ENCODE data around the gene LEF1. TPM values are rescaled to one million over a fixed set of nuclear protein-coding genes. Genes with fewer than 3 reads are reported as not detected.

Gene LEF1
- total and polyA plus RNA-seq, 2 donors (not counting 1 experiment from before 2014, with no cell fraction given) = 1.8 to 2.6 TPM

GRCh38 chr4:108146819-108147218, 21.9 kb downstream of the LEF1 start:
- H4K20me1 ChIP-seq (ENCODE audit: control insufficient read depth, extremely low read depth, insufficient read depth, low read length) = no peaks in the 10 kb centered on the region
- DNase-seq (ENCODE audit: low read depth in 2 of 2) = no peak
- no peak overlapping the region for H3K4me2 ChIP-seq (ENCODE audit: extremely low read depth, insufficient read depth, low read length)
- H3K36me3 ChIP-seq (ENCODE audit: control insufficient read depth, insufficient read depth, low read length) = no peaks in the 10 kb centered on the region
- no peak overlapping the region for H3K9ac ChIP-seq (ENCODE audit: insufficient read depth, low read length)
- no peaks in the 10 kb centered on the region for H3K9me3 ChIP-seq (ENCODE audit: control insufficient read depth, insufficient read depth, low read depth, low read length)
- H3K27me3 ChIP-seq (ENCODE audit: control insufficient read depth, insufficient read depth, low read length) = no peaks in the 10 kb centered on the region
- H3K27ac ChIP-seq (ENCODE audit: insufficient read depth, low read length) = no peak overlapping the region
- TF ChIP-seq, protein P1, sequence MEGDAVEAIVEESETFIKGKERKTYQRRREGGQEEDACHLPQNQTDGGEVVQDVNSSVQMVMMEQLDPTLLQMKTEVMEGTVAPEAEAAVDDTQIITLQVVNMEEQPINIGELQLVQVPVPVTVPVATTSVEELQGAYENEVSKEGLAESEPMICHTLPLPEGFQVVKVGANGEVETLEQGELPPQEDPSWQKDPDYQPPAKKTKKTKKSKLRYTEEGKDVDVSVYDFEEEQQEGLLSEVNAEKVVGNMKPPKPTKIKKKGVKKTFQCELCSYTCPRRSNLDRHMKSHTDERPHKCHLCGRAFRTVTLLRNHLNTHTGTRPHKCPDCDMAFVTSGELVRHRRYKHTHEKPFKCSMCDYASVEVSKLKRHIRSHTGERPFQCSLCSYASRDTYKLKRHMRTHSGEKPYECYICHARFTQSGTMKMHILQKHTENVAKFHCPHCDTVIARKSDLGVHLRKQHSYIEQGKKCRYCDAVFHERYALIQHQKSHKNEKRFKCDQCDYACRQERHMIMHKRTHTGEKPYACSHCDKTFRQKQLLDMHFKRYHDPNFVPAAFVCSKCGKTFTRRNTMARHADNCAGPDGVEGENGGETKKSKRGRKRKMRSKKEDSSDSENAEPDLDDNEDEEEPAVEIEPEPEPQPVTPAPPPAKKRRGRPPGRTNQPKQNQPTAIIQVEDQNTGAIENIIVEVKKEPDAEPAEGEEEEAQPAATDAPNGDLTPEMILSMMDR (conservative IDR thresholded peaks at IDR 0.05 in 1 of 2, IDR thresholded peaks at IDR 0.05 in 1 of 2; ENCODE audit: low read depth in 1 of 2, low read length in 2 of 2) = no peak
- no peak for TF ChIP-seq EZH2 (IDR thresholded peaks at IDR 0.05; ENCODE audit: low read length, missing control alignments)
- no peaks in the 10 kb centered on the region for H3K4me1 ChIP-seq (ENCODE audit: control insufficient read depth, extremely low read depth, insufficient read depth, low read length)
- no peak overlapping the region for H3K4me3 ChIP-seq (replicated peaks in 1 of 4; ENCODE audit: control extremely low read depth in 1 of 4, insufficient read depth in 1 of 4, low read depth in 3 of 4, low read length in 4 of 4)
- H3K79me2 ChIP-seq (ENCODE audit: control insufficient read depth, insufficient read depth, low read length) = no peaks in the 10 kb centered on the region
- no peak overlapping the region for H2AFZ ChIP-seq (ENCODE audit: low read length)

DNA sequence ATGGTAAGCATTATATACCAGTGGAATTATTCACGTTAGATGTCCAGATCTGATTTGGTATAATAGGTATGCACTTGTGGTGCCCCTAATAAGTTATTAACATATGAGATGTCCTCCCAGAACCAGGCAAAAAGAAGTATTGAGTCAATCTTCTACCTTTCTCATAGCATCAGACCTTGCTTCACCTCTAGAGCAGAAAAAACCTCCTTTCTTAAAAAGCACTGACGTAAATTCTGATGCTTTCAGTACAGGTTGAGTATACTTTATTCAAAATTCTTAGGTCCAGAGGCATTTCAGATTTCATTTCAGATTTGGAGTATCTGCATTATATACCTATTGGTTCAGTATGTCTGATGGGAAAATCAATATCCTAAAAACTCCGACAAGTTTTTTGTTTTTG, 22.4 kb downstream of the LEF1 start:
- no peaks in the 10 kb centered on the region for H4K20me1 ChIP-seq (ENCODE audit: control insufficient read depth, extremely low read depth, insufficient read depth, low read length)

DNA sequence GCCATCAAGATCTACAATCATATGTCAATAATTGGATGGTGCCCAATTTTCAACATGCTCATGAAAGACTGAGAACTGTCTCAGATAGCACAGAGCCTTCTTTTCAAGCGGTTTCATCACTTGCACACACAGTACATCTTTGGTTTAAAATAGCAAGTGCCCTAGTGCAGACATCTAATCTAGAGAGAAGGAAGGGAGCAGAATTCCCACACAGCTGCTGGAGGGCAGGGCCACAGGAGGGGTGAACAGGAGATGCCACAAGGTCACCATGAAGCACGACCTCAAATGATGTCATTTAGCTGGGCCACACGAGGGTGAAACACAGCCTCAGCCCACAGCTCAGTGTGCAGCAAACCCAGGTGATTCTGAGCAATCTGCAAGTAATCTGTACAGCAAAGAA, 24.3 kb downstream of the LEF1 start:
- no peaks in the 10 kb centered on the region for H3K9me3 ChIP-seq (ENCODE audit: control insufficient read depth, insufficient read depth, low read depth, low read length)
- no peak overlapping the region for H2AFZ ChIP-seq (ENCODE audit: low read length)
- H3K4me1 ChIP-seq (ENCODE audit: control insufficient read depth, extremely low read depth, insufficient read depth, low read length) = no peaks in the 10 kb centered on the region
- H3K27ac ChIP-seq (ENCODE audit: insufficient read depth, low read length) = no peak overlapping the region
- H3K36me3 ChIP-seq (ENCODE audit: control insufficient read depth, insufficient read depth, low read length) = no peaks in the 10 kb centered on the region
- no peaks in the 10 kb centered on the region for H4K20me1 ChIP-seq (ENCODE audit: control insufficient read depth, extremely low read depth, insufficient read depth, low read length)
- TF ChIP-seq EZH2 (IDR thresholded peaks at IDR 0.05; ENCODE audit: low read length, missing control alignments) = no peak
- TF ChIP-seq, protein P1 (conservative IDR thresholded peaks at IDR 0.05 in 1 of 2, IDR thresholded peaks at IDR 0.05 in 1 of 2; ENCODE audit: low read depth in 1 of 2, low read length in 2 of 2) = no peak
- H3K4me3 ChIP-seq (replicated peaks in 1 of 4; ENCODE audit: control extremely low read depth in 1 of 4, insufficient read depth in 1 of 4, low read depth in 3 of 4, low read length in 4 of 4) = no peak overlapping the region
- DNase-seq (ENCODE audit: low read depth in 2 of 2) = no peak
- no peaks in the 10 kb centered on the region for H3K79me2 ChIP-seq (ENCODE audit: control insufficient read depth, insufficient read depth, low read length)
- H3K4me2 ChIP-seq (ENCODE audit: extremely low read depth, insufficient read depth, low read length) = no peak overlapping the region
- H3K9ac ChIP-seq (ENCODE audit: insufficient read depth, low read length) = no peak overlapping the region
- no peaks in the 10 kb centered on the region for H3K27me3 ChIP-seq (ENCODE audit: control insufficient read depth, insufficient read depth, low read length)

More for the DNA sequence above, 22.4 kb downstream of the LEF1 start:
- H2AFZ ChIP-seq (ENCODE audit: low read length) = no peak overlapping the region
- H3K4me3 ChIP-seq (replicated peaks in 1 of 4; ENCODE audit: control extremely low read depth in 1 of 4, insufficient read depth in 1 of 4, low read depth in 3 of 4, low read length in 4 of 4) = no peak overlapping the region
- no peaks in the 10 kb centered on the region for H3K27me3 ChIP-seq (ENCODE audit: control insufficient read depth, insufficient read depth, low read length)
- no peak overlapping the region for H3K9ac ChIP-seq (ENCODE audit: insufficient read depth, low read length)
- no peak overlapping the region for H3K27ac ChIP-seq (ENCODE audit: insufficient read depth, low read length)
- H3K9me3 ChIP-seq (ENCODE audit: control insufficient read depth, insufficient read depth, low read depth, low read length) = no peaks in the 10 kb centered on the region
- DNase-seq (ENCODE audit: low read depth in 2 of 2) = no peak
- TF ChIP-seq, protein P1 (conservative IDR thresholded peaks at IDR 0.05 in 1 of 2, IDR thresholded peaks at IDR 0.05 in 1 of 2; ENCODE audit: low read depth in 1 of 2, low read length in 2 of 2) = no peak
- no peak for TF ChIP-seq EZH2 (IDR thresholded peaks at IDR 0.05; ENCODE audit: low read length, missing control alignments)
- no peak overlapping the region for H3K4me2 ChIP-seq (ENCODE audit: extremely low read depth, insufficient read depth, low read length)
- H3K4me1 ChIP-seq (ENCODE audit: control insufficient read depth, extremely low read depth, insufficient read depth, low read length) = no peaks in the 10 kb centered on the region
- no peaks in the 10 kb centered on the region for H3K36me3 ChIP-seq (ENCODE audit: control insufficient read depth, insufficient read depth, low read length)
- H3K79me2 ChIP-seq (ENCODE audit: control insufficient read depth, insufficient read depth, low read length) = no peaks in the 10 kb centered on the region
